NCI-H2171 treated with DMSO at 0.1 percent for 48 hours (cell line): ENCODE measurements around the gene KLHL1.

Experiments used
- DNase-seq: peaks from one replicate; lab custom pipeline; 2025; lab: John Stamatoyannopoulos, UW

The KLHL1 gene

DNA sequence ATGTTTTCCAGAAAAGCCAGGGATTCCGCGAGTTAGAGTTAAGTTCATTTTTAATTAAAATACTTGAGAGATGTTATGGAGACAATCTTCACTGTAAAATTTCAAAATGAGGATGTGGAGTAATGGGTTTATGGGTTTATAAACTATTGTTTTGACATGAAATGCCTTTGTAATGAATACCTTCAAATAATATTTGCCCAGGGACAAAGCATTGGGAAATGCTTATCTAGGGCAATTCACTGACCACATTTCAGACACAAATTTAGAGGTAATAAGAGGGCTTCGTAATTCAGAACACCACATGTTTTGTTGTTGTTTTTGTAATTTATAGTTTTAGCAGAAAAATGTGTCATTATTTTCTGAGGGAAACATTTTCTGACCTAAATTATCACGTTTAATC is 241.7 kb downstream of the KLHL1 start:
- DNase-seq = no peak

DNA sequence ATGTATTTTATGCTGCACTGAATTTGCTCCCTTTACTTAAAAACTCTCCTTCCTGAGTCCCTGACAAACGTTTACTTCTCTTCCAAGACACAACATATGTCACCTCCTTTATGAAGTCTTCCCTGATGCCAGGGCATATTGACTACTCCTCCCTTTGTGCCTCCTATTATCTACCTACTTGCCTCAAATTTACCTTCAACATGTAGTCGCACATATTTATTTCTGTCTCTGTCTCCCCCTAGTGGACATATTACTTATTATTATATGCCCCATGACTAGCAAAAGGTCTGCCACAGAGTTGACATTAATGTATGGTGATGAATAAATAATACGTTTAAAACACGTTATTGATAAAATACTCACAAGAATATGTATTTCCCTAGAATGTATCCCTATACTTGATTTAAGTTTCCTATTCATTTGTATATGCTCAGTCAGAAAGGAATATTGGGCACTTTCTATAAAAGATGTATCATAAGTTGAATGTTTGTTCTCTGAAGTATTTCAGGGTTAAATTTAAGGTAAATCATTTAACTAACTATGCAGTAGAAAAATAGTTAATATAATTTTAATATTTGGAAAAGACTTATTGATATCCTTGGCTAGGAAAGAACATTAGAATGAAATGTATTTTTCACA is 250.9 kb downstream of the KLHL1 start:
- DNase-seq = peak; percentile 85

DNA sequence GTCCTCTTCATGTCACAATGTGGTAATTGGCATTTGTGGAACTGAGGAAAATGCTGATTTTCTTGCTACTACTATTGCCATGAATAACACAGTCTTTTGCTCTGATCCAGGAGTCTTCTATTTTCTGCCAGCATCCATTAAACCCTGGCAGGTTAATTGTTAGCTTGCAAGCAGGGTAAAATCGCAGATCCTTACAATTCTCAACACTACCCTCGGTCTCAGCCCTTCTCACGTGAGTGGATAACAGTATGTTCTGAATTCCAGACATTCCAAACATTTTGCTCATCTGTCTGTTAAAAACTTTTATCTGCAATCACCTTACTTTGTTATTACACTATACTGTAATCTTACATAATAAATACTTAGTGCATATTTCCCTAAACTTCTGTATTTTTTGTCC is 251.9 kb downstream of the KLHL1 start:
- DNase-seq = no peak

DNA sequence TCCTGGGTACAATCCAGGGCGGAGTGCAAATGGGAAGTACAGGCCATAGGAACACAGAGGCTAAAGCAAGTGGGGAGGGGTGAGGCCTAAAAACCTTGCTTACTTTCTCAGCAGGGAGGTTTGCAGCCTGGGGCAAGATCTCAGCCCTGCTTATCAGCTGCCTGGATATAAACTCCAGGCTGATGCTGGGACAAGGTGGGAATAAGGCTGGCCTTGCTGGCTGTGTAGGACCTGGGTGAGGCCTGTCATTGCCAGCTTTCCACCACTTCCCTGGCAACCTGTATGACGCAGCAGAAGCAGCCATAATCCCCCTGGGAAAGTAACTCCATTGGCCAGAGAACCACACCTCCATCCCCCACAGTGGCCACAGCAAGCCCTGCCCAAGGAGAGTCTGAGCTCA is 279.7 kb downstream of the KLHL1 start:
- DNase-seq = no peak

DNA sequence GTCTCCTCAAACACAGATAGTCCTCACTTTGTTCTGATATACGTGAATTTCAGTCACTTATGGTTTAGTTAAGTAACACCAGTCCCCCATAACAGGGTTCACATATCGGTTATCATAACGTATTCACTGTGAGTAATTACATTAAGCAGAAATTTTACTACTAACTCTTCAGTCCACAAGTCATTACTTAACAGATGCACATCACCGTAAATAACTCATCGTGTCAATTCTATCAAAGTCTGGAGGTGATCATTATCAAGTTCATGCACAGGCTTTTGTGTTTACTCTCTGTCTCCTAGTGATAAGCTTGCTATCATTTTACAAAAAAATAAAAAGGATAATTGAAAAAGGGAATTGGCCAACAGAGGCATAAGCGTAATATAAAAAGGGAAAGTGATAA is 288.1 kb downstream of the KLHL1 start:
- no peak for DNase-seq

DNA sequence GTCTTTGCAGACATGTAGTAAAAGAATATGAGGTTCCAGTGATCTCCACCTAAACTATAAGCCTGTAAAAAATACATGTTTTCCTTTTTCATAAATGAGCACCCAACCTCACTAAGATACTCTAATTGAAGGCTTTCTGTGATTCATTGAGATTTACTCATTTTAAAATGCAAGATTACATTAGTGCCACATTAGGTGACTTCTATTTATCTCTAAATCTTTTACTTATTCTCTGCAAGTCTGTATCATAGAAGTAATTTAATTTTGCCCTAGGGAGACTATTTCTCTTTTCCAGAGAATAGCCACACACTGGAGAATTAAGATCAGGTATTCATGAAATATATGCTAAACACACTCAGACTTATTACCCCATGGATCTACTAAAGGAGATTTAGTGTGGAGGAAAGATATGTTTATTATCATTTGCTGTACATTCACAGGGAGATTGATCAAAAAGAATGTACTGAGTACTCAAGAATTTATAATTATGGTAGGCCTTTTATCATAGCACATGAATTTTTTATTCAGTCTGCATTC is 290.9 kb downstream of the KLHL1 start:
- no peak for DNase-seq

DNA sequence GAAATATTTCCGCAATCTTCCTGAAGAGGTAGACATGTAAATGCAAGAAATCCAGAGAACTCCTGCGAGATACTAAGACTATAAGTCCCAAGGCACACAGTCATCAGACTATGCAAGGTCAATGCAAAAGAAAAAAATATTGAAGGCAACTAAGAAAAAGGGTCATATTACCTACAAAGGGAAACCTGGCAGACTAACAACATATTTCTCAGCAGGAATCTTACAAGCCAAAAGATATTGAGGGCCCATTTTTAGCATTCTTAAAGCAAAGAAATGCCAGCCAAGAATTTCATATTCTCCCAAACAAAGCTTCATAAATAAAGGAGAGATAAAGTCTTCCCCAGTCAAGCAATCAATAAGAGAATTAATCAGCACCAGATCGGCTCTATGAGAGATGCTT is 299.1 kb downstream of the KLHL1 start:
- DNase-seq = no peak

DNA sequence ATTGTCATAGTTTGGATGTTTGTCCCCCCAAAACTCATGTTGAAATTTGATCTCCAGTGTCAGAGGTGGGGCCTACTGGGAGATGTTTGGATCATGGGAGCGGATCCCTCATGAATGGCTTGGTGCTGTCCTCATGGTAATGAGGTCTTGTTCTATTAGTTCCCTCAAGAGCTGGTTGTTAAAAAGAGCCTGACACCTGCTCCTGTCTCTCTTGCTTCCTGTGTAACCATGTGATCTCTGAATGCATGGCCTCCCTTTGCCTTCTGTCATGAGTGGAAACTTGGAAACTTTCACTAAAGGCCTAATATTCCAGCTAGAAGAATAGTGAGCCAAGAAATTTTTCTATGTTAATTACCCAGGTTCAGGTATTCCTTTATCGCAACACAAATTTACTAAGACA is 312.0 kb downstream of the KLHL1 start:
- DNase-seq = no peak

DNA sequence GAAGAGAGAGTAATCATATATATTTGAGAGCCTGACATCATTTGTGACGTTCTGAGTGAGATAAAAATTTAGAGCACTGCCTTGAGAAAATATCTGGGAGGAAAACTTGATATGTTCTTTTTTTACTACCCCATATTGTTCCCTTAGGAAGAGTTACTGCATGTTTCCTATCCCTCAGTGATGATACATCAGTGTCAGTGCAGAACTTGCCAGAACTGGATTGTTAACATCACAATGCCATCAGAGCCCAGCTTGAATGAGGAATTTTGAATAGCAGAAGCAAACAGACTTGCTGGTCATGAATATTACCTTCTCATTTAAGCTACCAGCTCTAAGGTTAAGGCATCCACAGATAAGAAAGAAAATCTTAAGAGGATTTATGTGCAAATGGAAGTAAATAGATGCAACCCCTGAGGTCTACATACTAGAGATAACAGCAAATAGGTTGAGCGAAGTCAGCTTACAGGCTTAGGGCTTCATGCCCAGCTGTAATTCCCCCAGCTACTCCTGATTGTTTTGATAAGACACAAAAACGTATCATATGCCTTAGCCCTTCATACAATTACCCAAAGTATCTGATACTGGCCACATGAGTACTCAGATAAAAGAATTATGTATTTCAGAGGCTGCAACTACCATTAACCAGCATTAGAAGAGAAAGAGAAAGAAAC is 314.3 kb downstream of the KLHL1 start:
- DNase-seq = no peak

DNA sequence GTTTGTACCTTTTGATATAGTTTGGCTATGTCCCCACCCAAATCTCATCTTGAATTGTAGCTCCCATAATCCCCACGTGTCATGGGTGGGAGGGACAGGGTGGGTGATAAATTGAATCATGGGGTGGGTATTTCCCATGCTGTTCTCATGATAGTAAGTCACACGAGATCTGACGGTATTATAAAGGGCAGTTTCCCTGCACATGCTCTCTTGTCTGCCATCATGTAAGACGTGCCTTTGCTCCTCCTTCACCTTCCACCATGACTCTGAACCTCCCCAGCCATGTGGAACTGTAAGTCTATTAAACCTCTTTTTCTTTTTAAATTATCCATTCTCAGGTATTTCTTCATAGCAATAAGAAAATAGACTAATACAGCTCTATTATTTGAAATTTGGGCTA is 331.3 kb downstream of the KLHL1 start:
- DNase-seq = no peak

DNA sequence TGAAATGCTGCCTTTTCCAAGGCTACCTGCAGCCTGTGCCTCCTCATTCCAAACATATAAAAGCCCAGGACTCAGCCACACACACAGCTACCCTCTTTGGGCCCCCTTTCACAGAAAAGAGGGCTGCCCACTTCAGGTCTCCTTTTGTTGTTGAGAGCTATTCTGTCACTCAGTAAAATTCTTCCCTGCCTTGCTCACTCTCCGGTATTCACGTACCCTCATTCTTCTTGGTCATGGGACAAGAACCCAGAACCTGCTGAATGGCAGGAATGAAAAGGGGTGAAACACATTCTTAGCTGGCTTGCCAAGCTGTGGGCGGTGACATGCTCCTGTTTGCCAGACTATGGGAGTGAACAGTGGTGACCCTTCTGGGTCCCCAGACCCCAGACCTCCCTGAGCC is 338.6 kb downstream of the KLHL1 start:
- DNase-seq = peak; percentile 16

DNA sequence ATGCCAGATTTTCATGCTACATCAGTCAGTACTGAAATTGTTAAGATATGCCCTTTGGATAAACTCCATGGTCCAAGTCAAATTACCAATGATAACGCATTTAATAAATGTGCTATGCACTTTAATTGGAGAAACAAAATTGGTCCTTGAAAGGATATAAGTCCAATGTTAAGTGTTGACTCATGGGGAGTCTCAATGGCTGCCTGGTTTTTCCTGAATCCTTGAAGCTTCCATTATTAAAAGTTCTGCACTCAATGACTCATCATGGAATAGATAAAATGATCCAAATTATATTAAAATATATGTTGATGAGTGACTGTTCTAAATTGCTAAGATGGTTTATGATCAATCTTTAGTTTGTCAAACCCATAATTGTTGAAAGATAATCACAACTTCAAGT is 346.7 kb downstream of the KLHL1 start:
- no peak for DNase-seq

DNA sequence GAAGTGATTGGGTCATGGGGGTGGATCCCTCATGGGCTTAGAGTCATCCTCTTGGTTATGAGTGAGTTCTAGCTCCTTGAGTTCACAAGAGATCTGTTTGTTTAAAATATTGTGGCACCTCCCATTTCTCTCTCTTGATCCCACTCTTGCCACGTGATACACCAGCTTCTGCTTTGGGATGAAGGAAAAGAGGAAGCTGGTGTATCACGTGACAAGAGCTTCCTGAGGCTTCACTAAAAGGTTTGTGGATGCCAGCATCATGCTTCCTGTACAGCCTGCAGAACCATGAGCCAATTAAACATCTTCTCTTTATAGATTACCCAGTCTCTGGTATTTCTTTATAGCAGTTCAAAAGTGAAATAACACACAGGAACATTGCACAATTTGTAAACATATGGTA is 353.2 kb downstream of the KLHL1 start:
- no peak for DNase-seq

DNA sequence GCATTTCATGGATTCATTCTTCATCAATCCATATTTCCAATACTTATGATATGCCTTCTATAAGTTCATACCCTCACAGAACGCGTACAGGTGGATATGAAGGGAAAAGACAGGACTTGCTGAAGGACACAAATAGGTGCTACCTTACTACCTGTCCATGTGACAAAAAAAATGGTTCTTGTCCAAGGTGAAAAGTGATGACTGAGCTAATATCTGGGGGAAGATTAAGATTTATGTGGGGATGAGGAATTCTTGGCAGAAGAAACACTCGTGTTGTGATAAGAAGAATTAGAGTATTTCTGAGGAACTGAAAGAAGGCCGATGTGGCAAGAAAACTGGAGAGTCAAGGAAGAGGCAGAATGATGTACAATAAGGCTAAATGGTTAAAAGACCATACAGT is 357.0 kb downstream of the KLHL1 start:
- DNase-seq = no peak

DNA sequence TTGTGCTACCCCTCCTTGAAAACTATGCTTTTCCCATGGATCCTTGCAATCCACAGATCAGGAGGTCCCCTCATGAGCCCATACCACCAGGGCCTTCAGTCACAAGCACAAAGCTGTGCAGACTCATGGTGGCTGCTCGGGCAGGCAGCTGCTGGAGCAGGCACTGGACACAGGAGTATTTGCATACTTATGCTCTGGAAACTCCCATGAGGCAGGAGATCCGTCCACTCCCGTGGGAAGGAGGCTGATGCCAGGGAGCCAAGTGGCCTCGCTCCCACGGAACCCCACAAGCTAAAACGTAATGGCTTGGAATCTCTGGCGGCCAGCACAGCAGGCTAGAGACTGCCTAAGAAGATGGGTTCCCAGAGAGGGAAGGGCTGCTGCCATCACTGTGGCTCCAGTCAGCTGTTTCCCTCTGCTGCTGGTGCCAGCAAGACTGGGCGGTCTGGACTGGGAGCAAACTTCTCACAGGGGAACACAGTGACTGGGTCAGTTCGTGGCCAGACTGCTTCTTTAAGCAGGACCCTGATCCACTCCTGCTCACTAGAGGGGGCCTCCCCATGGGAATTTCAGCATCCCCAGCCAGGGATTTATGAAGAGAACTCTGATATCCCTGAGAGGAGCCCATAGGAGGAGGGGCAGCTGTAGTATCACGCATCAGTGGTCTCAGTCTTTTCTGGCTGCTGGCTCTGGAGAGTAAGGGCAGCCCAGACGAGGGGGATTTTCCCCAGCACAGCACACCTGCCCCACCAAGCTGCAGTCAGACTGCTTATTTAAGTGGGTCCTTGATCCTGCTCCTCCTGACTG is 370.9 kb downstream of the KLHL1 start:
- DNase-seq = peak; percentile 3

DNA sequence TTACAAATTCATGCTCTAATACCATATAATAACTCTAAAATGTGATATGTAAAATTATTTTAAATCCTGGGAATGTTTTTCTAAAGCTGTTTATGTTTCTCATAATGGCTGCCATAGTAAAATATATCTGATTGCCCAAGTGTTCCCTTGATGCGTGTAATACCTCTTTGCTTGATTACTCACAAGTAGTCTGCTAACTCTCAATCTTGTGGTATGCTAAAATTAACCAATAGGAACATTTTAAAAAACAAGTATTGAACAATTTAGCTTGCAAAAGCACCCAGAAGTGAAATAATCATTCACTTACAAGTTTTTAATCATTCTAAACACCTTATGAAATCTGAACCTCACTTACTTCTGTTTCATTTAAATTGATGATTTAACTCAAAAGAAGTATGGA is 386.6 kb downstream of the KLHL1 start:
- no peak for DNase-seq

DNA sequence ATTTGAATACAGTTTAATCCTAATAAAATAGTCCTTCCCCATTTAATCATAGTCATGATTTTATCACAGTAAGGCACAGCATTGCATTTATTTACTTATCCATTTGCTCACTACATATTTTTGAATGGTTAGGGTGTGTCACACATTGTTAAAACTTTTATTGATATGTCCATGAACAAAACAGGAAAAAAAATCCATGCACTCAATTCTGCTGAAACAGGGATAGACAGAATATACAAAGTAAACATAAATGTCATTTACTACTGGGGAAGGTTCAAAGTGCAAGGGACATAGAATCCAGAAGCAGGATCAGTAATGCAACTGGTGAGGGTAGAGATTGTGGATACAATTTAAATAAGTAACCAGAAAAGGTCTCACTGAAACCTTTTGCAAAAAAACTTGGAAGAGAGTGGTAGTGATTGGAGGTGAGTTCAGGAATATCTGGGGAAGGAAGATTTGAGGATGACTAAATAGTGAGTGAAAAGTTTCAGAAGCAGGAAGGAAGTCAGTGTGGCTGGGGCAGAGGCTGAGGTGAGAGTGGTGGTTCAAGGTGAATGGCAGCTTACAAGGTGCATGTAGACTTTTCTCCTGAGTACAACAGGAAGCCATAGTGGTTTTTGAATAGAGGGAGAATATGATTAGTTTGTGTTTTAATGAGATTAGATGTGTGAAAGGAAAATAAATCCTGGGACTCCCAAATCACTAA is 387.8 kb downstream of the KLHL1 start:
- DNase-seq = no peak

DNA sequence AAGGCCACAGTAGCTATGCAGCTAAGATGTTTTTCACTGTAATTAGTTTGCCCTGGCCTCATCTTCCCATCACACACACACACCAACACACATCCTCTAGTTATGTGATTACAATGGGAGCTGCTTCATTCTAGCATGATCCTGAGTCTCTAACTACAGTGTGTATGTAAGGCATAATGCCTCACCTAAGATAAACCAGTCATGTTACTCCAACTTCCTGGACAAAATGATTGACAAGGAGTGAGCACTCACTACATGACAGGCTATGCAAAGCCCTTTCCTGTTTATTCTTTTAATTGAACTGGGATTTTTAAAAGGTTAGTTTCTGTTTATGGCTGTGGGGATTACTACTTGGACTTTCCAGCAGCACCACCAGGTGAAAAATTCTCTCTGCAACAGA is 401.4 kb downstream of the KLHL1 start:
- no peak for DNase-seq

DNA sequence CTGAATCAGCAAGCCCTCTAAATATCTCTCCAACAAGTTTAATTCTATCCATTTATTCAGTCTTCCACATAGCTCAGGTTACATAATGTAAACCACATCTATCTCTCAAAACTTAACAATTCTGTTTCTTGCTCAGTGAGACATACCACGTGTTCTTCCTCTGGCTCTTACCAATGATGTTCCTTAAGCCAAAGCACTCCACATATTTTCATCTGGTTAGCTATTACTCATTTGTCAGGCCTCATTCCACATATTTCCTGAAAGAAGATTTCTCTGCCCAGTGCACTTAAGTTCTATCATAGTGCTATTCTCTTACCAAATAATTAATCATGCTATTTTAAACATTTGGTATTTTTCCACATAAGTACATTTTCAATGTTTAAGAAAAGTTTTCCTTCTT is 403.9 kb downstream of the KLHL1 start:
- DNase-seq = no peak

DNA sequence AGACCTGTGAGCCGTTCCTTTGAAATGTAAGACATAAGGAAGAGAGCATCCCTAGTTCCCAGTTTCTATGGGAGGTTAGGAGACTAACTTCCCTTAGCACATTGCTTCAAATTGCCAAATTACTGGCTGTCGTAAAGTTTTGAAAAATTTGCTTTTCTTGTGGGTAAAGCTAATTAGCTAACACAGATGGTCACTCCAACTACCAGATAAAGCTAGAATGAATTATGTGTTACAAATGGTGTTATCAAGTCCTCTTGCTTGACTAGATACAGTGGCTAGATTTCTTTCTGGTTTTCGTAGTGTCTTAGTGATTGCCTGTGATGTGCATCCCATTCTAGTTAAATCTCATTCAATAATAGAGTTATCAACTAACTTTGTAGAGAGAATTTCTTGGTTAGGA is 417.3 kb downstream of the KLHL1 start:
- DNase-seq = peak; percentile 50

DNA sequence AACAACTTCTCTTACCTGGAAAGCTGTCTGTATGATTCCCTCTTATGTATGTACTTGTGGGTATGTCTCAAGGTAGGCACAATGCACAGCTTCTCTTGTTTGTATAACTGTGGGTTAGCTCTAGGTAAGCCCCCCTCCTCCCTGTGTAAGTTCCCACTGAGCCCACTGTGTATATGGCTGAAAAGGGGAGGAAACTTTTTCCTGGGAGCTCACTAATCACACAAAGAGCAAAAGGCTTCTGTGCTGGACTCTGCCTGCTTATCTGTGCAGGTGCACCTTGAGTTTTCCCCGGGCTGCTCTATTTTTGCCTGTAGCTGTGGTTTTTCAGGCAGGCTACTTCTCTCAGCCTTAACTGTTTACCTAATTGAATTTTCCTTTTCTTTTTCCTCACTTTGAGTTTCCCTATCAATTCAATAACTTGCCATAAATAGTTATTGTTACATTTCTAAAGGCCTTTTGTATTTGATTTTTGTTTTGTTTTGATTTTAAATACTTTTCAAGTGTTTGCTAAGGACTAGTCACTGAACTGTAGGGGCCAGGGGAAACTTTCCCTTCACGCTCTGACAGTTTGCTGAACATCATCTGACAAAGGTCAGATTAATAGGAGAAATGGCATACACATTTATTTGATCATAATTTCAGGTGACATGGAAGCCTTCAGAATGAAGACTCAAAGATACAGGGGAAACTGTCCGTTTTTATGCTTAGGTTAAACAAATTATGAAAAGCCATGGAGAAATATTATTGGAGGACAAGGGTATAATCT is 424.1 kb downstream of the KLHL1 start:
- no peak for DNase-seq

DNA sequence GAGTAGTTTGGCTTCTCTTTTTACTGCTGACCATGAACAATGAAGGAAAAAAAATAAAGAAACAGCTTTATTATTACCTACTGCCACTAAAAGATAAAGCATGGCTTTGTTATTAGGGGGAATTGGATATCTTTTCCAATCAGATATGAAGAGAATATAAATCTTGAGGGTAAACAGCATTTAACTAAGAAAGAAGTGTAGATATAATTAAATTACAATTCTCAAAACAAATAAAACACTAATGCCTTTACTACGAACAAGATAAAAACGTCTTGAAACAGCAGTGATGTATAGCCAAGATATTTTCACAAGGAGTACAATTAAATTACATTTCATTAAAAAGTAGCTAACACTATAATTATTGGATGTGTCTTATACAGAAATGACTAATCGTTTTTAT is 426.5 kb downstream of the KLHL1 start:
- no peak for DNase-seq
